Measurements from ENCODE around the gene TMEM138.
"Not testable (repeated sequence)": the region's sequence is repeated elsewhere in the genome, so short reads cannot be mapped to it uniquely, and the experiment has no call there.

Gene TMEM138

DNA sequence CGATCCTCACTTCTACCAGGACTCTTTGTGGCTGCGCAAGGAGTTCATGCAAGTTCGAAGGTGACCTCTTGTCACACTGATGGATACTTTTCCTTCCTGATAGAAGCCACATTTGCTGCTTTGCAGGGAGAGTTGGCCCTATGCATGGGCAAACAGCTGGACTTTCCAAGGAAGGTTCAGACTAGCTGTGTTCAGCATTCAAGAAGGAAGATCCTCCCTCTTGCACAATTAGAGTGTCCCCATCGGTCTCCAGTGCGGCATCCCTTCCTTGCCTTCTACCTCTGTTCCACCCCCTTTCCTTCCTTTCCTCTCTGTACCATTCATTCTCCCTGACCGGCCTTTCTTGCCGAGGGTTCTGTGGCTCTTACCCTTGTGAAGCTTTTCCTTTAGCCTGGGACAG lies 6.5 kb downstream of the TMEM138 start:
- no peak for DNase-seq

DNA sequence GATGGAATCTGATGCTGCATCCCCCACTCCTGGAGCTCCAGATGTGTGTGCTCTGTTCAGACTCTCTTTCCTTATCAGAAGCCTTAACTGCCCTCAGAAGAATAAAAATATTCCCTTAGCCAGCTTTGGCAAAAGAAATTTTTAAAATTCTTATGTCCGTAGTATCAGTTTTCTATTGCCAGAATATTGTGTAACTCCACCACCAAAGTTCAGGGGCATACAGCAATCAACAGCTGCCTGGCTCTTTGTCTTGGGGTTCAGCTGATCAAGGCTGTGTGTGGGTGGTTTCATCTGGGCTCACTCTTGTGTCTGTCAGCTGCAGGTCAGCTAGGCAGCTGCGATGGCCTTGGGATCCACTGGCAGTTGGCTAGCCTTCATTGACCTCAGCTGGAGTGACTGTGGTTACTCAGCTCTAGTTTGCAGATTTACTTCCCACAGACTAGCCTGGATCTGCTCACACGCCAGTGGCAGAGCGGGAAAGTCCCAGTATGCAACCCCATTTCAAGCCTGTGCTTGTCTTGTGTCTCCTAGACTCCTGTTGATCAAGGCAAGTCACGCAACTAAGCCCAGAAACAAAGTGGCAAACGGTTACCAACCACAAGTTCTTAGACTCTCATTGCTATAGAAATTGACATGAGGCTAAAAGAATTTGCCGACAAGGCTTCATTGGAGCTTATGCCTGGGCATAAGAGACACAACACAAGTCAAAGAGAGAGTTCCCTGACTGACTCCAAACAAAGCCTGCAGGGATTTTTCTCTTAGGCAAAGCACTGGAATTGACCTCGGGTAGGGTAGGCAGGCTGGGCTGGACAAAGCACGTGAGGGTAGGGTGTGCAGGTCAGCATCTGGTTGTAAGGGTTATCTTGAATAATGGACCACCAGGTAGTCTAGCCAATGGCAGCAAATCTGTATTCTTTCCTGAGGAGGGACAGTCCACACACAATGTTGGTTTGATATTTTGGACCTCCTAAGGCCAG lies 7.5 kb downstream of the TMEM138 start:
- no peak for DNase-seq

DNA sequence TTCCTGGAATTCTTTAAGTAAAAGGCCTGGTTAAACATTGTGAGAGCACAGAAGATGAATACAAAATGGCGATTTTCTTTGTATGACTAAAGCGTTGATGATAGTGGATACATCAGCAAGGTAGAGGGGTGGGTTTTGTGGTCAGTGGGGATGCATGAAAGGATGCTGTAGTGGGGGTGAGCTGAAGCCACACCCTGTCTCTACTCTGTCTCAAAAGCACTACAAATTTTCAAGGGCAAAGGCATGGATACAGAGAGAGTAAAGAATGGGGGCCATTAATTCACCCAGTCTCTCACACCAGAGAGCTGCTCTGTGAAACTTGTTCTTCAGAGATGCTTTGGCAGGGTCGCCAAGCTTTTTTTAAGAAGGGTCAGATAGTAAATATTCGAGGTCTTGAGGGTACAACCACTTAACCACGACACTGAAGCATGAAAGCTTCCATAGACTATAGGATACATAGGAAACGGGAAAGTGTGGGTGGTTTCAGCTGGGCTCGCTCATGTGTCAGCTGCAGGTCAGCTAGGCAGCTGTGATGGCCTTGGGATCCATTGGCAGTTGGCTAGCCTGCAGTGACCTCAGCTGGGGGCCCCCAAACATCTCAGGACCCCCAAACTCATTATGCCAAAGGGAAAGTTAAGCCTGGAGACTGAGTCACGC lies 8.3 kb downstream of the TMEM138 start:
- DNase-seq = no peak

DNA sequence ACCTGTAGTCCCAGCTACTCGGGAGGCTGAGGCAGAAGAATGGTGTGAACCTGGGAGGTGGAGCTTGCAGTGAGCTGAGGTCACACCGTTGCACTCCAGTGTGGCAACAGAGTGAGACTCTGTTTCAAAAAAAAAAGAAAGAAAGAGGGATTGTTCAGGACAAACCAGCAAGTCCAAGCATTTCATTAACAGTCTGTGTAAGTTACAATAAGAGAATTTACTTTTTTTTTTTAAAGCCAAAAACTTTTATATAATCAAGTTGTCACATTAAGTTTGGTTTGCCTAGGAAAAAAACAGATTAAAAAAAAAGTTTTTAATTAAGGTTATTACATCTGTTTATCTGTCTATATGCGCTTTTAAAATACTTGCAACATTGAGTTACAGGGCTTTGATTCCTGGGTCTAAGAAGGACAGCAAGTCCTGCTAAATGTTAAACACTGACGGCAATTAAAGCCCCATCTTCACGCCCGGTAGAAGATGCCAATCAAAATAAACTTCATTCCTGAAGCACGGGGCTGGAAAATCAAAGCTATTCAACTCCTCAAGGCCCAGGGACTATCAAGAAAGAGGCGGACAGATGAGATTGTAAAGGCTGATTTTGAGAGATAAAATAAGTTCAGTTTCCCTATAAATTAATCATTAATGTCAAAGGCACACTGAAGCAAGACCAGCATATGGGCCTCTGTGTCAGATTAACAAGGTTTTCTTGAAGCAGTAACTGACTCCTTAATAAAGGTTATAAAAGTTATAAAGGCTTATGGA lies 10.7 kb downstream of the TMEM138 start:
- DNase-seq = no peak

DNA sequence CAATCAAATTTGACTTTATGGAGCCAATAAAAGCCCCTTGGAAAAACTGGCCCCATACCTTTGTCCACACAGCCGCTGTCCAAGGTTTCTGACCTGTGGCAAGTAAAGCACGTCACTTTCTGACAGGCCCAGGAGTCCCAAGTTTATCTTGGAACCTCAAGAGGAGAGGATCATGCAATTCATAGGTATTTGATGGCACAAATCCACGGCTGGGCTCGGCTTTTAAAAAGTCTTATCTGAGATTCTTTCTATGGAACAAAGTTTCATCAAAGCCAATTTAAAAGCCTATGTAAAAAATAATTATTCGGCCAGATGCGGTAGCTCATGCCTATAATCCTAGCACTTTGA lies 13.6 kb downstream of the TMEM138 start:
- DNase-seq = no peak

DNA sequence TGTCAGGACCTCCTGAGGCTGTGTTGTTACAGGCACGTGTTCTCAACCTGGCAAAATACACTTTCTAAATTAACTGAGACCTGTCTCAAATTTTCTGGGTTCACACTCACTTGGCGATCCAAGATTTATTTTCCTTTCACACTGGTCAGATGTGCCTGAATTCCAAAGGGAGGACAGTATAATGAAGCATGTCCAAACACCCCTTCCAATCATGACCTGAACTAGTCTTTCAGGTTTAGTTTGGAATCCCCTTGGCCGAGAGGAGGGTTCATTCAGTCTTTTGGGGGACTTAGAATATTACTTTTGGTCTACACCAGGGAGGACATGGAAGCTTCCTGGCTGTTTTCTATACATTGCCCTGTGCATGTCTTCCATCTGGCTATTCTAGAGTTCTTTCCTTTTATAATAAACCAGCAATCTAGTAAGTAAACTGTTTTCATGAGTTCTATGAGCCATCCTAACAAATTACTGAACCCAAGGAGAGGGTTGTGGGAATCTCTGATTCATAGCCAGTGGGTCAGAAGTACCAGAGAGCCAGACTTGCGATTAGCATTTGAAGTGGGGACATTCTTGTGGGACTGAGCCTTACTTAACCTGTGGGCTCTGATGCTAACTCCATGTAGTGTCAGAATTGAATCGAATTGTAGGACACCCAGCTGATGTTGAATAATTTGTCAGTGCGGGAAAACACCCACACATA lies 15.4 kb downstream of the TMEM138 start:
- DNase-seq = no peak

DNA sequence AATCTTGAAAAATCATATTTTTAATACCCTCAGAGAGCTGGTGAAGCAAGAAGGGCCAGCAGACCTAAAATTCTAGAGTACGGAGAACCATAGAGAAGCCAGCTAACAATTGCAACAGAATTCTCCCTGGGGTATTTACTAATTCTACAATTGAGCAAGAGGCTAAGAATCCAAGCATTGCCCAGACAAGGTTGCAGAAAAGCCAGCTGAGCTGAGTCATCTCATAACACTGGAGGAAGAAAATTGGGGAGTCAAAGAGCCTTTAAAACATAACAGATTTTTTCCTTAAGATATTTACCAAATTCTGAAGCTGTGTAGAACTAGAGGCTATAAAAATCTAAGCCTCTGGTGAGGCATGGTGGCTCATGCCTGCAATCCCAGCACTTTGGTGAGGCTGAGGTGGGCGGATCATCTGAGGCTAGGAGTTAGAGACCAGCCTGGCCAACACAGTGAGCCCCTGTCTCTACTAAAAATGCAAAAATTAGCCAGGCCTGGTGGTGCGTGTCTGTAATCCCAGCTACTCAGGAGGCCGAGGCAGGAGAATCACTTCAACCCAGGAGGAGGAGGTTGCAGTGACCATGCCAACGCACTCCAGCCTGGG lies 16.6 kb downstream of the TMEM138 start:
- DNase-seq = no peak

DNA sequence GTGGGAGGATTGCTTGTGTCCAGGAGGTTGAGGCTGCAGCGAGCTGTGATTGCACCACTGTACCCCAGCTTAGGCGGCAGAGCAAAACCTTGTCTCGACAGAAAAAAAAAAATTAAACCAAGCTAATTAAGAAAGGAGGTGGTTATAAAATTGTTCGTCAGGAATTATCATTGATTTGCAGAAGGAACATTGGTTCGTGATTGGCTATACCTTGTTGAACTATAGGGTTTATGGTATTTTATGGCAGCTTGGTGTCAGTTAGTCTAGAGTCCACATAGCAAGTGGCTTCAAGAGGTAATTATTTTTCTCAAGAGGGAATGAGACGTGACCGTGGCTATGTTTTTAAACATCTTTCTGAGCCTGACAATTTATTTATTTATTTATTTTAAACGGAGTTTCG lies 18.7 kb downstream of the TMEM138 start:
- no peak for DNase-seq

DNA sequence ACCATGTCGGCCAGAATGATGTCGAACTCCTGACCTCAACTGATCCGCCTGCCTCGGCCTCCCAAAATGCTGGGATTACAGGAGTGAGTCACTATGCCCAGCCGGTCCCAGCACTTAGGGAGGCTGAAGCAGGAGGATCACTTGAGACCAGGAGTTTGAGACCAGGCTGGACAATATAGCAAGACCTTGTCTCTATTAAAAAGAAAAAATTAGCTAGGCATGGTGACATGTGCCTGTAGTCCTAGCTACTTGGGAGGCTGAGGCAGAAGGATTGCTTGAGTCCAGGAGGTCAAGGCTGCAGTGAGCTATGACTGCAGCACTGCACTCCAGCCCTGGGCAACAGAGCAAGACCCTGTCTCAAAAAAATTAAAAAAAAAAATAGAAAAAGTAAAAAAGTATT lies 21.7 kb downstream of the TMEM138 start:
- not testable (repeated sequence) for DNase-seq

DNA sequence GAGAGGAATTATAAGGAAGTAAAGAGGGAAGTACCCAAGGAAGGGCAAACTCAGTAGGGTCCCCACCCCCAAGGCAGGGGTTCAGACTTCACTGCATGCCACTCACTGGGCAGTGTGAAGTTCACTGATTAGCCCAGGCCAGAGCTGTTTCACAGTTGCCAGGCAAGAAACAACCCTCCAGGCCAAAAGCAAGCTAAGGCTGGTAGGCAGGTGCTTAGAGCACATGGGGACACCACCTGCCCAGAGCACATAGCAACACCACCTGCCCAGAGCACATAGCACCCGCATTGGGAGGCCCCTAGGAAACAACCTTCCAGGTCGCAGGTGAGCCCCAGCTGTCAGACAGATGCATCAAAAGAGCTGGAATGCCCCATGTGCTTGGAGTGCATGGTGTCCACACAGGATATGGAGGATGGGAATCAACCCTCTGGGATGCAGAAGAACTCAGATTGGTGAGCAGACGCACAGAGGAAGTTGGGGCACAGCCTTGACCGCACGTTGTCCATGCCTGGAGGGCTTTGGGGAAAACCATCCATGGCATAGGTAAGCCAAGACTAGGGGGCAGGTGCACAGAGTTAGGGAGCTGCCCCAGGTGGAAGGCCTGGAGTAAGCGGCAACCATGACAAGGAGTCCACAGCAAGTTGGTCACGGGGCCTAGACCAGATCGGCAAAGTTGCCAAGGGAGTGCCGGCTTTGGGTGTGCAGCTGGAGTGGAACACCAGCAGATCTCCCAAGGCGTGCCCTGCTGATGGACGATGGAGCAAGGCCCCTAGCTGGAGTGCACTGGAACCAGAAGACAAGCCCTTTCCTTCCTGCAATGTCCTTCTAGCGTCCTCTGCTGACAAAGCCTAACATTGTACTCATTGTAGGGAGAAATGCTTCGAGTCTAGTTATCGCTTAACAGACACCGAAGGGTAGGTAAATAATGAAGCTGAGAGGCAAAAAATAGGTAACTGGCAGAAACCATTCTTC lies 22.4 kb downstream of the TMEM138 start:
- DNase-seq = peak; percentile 22

DNA sequence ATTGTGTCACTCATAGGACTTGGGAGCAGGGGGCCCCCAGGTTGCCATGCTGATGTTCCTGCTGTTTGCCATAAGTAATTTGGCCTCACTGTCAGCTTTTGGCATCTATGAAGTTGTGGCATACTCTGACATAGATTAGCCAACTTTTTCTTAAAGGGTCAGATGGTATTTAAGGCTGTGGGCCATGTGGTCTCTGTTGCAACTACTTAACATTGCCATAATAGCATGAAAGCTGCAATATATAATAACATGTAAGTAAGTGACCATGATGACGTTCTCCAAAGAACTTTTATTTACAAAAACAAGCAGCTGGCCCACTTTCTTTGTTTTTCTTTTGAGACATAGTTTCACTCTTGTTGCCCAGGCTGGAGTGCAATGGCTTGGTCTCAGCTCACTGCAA lies 28.0 kb downstream of the TMEM138 start:
- no peak for DNase-seq

DNA sequence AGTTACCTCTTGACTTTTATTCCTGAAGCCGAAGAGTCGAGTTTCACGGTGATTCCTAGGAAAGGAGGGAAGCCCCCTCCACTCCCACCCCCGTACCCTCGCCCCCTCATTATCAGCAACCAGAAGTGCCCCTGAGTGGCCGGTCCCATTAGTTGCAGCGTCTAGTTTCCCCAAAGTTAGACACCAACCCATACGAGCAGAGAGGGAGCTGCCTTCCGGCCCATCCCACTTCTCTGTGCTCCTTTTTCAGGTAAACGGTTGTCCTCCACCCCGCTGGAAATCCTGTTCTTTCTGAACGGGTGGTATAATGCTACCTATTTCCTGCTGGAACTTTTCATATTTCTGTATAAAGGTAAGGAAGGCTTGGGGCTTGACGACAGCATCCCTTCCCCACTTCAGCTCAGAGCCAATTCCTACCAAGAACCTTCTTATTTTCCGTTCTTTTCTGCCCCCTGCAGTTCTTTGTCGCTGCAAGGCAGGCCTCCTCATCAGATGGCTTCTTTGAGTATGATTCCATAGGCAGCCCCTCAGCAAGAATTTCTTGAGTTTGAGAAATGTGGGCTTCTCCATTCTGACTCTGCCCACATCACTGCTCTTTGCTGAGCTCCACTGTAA lies 30.9 kb downstream of the TMEM138 start:
- DNase-seq = no peak

DNA sequence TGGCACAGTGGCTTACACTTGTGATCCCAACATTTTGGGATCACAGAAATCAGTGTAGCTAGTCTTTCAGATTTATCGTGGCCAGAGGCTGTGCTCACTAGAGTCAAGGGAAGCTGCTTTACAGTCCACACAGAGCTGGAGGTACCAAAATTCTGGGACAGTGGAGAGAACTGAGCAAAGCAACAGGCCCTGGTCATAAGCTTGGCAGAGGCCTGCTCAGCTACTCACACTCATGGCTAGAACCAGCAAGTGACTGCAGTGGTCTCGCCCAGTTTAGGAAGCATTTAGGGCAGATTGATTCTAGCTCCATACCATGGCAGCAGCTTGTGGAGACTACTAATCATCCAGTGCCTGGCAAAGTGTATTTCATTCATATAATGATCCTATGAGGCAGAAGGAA lies 39.0 kb downstream of the TMEM138 start:
- DNase-seq = no peak

DNA sequence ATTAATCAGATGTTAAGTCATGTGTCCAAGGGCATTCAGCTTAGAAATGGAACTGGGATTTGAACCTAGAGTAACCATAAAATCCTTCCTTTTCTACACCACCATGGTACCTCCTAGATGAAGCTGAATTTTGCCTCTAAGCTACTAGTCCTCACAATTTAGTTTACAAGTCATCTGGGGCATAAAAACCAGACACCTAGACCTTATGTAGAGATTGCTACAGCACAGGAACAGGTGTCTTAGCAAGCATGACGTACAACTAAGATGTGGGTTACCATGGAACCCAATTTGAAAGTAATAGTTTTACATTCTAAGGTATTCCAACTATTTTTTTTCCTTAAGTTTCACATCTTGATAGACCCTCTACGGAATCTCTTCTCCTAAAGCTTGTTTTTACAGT lies 39.4 kb downstream of the TMEM138 start:
- DNase-seq = no peak

DNA sequence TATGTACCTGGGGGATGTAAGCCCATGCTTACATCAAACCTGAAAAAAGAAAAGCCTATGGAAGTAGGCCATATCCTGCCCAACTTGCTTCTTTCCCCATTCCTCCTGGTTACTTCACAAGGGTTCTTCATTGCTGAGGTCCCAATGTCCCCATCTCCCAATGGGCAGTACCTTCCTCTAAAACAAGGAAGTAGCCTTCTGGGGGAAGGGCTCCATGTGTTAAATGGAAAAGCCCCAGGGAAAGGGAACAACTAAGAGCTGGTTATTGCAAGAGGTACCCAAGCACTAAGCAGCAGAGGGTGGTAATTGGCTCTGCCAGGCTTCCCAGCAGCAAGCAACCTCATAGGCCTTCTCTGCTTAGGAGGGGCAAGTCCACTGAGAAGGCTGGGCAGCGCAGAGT lies 41.5 kb downstream of the TMEM138 start:
- no peak for DNase-seq

DNA sequence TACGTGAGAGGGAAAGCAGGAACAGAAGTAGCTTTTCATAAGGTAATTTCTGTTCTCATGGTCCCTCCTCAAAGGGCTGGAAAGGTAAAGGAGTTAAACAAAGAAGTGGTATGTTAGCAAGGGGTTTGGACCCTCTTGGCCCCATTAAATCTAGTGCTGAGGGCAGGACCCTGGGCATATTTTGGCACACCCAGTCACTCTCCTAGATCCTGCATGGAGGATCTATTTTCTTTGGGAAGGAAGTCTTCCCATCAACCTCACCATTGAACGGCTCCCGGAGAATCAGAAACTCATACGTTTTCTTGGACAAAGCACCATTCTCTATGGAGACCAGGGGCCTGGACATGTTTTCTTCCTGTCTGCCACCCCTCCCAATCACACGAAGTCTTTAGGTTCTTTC lies 41.9 kb downstream of the TMEM138 start:
- no peak for DNase-seq

DNA sequence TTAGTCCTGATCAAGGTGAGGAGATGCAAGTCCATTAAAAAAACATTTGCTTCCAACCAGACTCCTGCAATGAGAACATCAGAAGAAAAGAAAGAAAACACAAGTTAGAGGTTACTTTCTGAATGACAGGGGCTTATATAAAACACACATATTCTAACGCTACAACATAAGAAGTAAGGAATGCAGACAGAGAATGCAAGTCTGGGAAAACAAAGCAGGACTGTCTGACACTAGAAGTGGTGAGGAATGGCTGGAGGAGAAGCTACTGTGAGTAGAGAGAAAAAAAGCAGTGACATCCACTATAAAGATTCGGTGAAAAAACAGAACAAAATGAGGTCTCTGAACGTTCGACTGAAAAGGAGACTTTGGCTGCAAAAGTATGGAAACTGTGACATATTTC lies 42.5 kb downstream of the TMEM138 start:
- no peak for DNase-seq

DNA sequence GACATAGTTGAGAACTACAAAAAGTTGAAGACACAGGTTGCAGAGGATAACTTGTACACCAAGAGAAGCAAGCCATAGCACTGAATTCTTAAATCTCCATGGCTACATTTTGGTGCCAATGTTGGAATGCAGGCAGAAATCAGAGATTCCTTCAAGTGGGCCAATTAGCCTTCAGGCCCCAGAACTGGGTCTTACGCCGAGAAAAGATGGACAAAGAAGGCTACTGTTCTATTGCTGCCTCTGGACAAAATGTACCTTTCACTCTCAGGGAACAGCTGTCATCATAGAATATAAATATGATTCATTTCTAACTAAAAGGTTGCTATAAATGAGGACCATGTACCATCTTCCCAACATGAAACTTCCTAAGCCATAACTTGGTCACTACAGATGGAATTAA lies 43.9 kb downstream of the TMEM138 start:
- DNase-seq = no peak

DNA sequence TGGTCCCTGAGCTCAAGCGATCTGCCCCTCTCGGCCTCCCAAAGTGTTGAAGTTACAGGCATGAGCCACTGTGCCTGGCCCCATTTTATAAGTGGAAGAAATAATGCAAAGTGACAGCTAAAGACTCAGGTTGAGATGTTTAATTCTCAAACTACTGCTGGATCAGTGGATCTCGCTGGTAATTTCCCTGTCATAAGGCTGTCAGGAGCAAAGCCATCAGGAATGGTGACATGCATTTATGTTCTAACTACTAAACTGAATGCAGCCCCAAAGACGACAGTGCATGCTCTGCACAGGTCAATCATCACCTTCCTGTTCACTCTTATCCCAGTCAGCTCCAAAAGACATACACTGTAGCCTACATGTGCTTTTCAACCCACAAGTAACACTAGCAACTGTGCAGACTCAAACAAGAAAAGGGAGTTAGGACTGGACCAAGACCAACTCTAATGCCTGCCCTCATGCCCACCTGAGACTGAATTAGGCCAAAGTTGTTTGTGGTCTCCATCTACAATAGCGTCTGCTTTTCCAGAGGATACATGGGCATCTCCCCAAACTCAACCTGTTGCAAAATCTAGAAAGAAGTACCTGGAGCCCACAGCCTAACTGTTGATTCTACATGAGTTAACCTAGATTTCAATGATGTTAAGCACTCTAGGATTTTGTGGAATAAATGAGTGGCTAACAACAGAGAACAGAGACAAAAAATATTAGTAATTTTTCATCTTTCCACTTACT lies 45.0 kb downstream of the TMEM138 start:
- no peak for DNase-seq

DNA sequence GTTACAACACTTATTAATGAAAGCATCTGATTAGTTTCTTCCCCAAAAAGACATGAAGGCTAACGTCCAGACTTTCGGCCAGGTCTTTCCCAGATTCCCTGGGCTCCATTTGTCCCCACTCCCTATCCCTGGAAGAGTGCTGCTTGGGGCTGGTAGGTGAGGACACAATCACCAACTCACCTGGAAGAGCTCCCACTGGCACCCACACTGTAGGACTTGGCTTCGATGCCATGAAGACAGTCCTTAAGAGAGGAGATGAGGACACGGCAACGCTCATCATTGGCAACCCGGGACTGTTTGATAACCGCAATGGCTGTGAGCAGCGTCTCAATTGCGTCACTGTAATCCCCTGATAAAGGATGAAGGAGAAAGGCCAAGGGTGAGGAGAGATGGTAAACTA lies 49.4 kb downstream of the TMEM138 start:
- DNase-seq = no peak
